NCI-H1048 (cell line): ENCODE data around the gene SMARCE1.

Source experiments
- DNase-seq: peaks from one replicate; lab custom pipeline; 2025; lab: John Stamatoyannopoulos, UW

The SMARCE1 gene

DNA sequence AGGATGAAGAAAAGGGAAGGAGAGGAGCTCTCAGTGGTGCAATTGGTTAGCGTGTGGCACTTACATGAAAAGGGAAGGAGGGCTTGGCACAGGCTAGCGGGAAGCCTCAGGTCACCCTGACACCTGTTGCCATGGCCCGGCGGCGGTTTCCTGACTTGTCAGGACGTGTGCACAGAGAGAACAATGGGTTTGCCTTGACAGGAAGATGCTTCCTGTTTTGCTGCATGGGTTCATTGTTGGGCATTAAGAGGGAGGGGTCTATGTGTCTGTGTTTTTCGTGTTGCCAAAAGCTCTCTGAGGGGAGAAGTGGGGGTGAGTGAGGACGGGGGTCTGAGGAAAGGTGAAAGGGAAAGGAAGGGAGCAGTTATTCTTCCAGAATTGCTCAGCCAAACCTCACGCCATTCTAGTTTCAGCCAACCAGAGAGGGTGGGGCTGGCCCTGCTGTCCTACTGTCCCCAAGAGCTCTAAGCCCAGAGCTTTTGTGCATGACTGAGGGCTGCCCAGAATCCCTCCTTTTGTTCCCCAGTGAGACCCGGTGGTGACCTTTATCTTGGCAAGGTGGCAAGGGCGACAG, 65.2 kb downstream of the SMARCE1 start:
- DNase-seq, result no peak

GRCh38 chr17:40580140-40580539, 67.5 kb downstream of the SMARCE1 start:
- DNase-seq, result no peak

DNA sequence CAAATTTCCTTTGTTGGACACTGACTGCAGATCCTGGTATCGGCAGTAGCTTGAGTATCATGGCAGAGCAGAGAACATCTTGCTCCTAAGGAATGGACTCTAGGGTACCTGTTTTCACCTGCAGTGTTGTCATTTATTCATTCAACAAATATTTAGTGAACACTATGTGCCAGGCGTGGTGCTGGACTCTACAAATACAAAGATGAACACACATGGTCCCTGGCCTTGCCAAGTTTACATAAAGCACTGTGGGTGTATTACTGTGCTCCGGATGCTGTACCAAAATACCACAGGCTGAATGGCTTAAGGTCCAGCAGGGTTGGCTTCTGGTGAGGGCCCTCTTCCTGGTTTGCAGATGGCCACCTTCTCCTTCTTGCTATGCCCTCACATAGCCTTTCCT, 68.1 kb downstream of the SMARCE1 start:
- DNase-seq, result no peak

DNA sequence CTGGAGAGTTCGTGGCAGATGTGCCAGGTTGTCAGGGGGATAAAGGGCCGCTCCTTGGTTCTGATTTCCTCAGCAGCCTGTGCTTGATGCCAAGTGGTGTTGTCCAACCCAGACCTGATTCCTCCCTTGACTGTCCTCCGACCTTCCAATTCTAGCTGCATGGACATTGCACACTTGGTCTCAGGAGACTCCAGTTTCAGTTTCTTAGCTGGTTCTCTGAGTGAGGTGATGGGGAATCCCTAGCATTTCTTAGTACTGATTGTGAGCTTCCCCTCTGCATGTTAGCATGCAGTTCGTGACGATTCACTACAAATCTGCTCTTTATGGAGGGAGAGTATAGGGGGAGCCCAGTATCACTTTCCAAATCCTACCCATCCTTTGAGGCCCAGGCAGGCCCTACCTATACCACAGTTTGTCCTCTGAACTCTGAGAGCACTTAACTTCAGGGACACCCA, 70.0 kb downstream of the SMARCE1 start:
- no peak for DNase-seq

DNA sequence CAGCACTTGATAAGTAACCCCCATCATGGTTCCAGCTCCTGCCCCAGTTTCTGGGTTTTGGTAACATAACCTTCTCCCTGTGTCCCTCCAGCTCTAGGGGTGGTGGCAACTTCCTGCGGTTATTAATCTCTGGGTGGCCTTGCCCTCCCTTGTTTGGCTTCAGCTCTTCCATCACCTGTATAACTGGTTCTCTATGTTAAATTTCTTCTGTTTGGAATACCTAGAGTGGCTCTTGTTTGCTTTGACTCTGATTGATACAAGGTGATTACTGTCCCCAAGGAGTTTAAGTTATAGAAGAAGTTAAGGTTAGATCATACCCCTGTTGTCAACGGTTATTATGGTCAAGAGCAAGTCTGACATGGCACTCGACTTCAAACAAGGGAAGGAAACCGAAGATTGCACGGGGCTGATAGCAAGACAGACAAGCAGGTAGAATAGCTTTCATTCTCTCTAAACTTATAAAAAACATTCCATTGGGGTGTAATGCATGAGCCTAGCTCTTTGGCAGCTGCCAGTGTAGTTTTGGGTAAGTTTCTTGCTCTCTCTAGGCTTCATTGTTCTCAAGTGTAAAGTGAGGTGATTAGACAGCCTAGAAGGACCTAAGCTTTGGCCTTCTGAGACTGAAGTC, 71.4 kb downstream of the SMARCE1 start:
- no peak for DNase-seq
